HG02642 (cell line): ENCODE results near the gene PSMF1.
"Not testable (repeated sequence)": the region's sequence is repeated elsewhere in the genome, so short reads cannot be mapped to it uniquely, and the experiment has no call there.

Source experiments
- ATAC-seq: cut with Tn5 transposase; IDR thresholded peaks from one replicate; pipeline ENCODE4 v1.9.1; 2021; ENCODE audit warnings: mild to moderate bottlenecking; ENCODE audit not compliant: unreplicated experiment, poor library complexity

The PSMF1 gene

DNA sequence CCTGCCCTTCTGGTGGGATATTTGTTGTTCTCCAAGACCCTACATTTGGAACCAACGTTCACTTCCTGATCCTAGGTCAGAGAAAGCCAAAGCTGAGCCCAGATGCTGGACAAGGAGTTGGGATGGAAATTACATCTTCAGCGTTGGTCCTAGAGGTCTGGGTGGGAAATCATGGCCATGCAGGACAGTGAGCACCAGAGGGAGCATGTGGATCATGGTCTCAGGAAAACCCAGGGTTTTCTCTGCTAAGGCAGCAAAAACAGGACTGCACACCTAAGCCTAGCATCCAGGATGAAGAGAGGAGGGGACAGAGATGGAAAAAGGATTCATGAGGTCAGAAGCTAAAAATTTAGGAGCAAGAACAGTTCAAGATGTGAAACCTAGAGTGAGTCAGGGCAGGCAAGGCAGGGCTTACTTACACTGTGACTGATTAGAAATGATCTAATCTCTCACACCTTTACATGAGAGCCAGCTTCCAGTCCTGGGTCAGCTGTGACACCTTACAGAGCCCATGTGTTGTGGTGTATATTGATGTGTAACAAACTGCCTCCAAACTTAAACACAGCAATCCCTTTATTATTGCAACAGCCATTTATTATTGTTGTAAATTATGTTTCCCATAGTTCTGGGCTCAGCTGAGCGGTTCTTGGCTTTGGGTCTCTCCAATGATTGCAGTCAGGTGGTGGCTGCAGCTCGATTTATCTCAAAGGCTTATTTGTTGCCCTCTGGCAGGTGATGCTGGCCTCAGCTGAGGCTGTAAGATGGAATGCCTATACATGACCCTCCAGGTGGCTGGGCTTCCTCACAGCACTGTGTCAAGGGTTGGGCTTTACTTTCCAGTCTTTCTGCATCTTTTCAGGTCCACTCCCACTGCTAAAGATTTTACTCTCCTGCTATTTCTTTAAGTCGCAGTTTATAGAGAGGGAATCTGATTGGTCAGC, 91.3 kb downstream of the PSMF1 start:
- ATAC-seq: no peak

DNA sequence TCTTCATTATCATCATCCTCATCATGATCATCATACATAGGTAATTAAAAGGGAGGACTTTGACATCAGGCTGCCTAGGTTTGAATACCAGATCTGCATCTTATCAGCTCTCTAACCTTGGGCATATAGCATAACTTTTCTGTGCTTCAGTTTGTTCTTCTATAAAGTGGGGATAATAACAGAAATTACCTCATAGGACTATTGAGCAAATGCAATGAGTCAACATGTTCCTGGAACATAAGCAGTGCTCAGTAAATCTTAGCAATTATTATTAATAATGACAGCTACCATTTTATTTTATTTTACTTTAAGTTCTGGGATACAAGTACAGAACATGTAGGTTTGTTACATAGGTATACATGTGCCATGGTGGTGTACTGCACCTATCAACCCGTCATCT, 92.1 kb downstream of the PSMF1 start:
- ATAC-seq: no peak

DNA sequence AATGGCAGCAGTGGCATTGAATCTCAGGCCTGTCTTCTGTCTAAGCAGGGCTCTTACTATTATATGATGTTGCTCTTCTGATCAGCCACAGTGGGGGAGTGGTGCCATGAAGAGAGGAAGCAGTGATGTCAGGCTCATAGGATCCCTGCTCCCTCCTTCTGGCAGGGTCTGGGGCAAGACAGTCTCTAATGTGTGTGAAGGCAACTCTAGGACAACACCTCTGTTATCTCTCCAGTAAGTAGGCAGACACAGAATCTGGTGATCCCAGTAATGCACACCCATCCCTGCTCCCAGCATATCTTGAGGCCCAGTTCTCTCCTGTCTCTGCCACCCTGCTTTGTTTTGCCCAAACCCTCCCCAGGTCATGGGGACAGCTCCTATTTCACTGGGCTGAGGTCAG, 93.6 kb downstream of the PSMF1 start:
- no peak for ATAC-seq

DNA sequence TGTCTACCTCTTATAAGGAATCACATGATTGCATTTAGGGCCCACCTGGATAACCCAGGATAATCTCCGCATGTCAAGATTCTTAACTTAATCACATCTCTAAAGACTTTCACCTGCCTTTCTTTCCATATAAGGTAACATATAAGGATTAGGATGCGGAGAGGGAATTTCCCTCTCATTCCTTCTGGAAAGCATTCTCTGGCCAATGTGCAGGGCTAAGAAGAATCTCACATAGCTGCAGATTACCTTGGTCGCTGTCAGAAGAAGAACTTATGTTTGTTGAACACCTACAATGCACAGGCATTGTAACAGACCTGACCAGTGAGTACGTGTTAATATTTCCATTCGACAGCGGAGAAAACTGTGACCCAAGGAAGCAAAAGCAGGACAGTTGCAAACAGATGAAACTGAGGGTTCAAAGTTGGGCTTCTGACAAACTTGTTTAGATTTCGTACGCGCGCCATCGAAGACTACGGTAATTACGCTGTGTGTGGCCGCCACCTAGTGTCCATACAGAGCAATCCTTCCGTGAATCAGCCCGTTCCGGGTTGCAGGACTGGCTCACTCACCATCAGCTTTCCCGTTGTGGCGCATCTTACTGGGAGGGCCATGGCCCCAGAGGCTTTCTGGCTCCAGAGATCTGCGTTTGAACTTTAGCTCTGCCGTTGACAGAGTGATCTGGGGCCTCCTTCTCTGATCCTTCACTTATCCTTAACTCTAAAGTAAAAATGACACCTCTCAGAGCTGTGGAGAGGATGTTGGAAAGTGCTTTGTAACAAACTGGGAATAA, 94.4 kb downstream of the PSMF1 start:
- peak; percentile 69 for ATAC-seq

DNA sequence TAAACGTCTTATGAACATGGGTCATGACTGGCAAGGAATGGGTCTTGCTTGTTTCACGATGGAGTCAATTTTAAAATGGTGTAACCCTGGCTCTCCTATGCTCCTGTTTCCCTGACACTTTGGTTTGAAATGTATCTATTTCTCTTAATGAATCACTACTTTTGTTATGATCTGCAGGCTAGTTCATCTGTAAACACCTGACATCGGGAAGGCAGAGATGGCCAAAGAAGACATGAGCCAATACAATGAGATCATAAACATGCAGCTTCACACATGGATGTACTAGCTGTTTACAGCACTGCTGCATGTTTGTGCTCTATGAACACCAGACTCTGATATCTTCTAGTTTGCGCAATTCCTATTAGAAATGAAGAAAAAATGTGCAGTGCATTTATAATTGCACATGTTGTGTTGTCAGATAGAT, 96.4 kb downstream of the PSMF1 start:
- no peak for ATAC-seq

DNA sequence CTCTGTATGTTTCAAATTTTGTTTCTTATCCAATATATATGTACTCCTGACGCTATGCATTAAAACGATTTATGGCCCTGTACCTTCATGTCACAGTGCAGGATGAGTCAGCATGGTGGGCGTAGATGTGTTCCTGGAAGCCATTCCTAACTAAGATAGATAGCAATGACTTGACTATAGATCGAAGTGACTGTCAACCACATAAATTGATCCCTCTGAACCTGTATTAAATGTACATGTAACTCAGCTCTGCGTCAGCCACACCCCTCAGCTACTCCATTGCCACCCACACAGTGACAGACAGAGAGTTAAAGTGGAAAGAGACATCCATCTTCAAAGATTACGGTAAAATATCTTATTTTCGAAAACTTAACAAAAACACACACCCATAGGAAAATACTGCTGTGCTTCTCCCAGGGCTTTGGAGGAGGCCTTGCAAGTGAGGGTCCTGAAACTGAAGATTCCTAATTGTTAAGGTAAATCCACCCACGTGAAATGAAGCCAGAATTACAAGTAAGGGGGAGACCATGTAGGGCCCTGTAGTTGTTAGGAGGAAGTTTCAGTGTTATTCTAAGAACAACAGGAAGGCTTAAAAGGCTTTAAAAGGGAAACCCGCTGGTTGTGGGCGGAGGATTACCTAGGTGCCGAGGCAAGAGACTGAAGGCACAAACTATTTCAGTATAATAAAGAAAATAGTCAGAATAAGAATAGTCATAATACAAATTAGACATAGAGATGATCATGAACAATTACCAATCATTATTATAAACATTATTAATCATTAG, 97.2 kb downstream of the PSMF1 start:
- no peak for ATAC-seq

DNA sequence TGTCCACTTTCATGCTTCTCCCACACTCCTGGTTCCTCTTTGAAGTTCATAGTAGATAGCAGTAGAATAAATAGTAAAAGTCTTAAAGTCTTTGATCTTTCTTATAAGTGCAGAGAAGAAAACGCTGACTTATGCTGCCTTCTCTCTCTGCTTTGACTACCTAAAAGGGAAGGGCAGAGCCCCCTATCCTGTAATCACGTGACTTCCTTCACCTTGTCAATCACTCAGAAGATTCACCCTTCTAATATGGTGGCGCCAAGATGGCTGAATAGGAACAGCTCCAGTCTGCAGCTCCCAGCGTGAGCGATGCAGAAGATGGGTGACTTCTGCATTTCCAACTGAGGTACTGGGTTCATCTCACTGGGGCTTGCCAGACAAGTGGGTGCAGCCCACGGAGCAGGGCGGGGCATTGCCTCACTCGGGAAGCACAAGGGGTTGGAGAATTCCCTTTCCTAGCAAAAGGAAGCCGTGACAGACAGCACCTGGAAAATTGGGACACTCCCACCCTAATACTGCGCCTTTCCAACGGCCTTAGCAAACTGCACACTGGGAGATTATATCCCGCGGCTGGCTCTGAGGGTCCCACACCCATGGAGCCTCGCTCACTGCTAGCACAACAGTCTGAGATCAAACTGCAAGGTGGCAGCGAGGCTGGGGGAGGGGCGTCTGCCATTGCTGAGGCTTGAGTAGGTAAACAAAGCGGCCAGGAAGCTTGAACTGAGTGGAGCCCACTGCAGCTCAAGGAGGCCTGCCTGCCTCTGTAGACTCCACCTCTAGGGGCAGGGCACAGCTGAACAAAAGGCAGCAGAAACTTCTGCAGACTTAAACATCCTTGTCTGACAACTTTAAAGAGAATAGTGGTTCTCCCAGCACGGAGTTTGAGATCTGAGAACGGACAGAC, 98.4 kb downstream of the PSMF1 start:
- not testable (repeated sequence) for ATAC-seq
